H1 (cell line): ENCODE results near the gene GPSM1. TPM values are rescaled to one million over a fixed set of nuclear protein-coding genes. Genes with fewer than 3 reads are reported as not detected.

Source experiments
- CTCF ChIA-PET: fragments of 300-600 bp; sonication (Branson Sonifier 250); formaldehyde crosslinking; loops from one replicate; lab custom pipeline; 2021; ENCODE audit not compliant: partially characterized antibody; lab: Charles Lee
- POLR2A ChIA-PET: fragments of 300-600 bp; sonication (Branson Sonifier 250); formaldehyde crosslinking; loops from one replicate; lab custom pipeline; 2021; ENCODE audit warnings: inconsistent platforms; ENCODE audit not compliant: partially characterized antibody; lab: Charles Lee
- DNase-seq, 2 experiments: peaks; one replicate each; pipeline versions ENCODE4 v3.0.0 to v3.0.0-alpha.2; 2010 to 2022; ENCODE audit warnings: low spot score in 2 of 2, low read depth in 1 of 2, mixed read lengths in 1 of 2
- FAIRE-seq: peaks from 2 replicates; lab custom pipeline; 2011; peaks lifted over from hg19 to GRCh38; lab: Jason Lieb, UNC
- H2AFZ ChIP-seq: 2 replicates; pipeline ENCODE4 v1.8.1; 2012; ENCODE audit warnings: low read length, inconsistent platforms
- H2AK5ac ChIP-seq: 2 replicates; pipeline ENCODE4 v1.6.1; 2013; ENCODE audit warnings: low read depth, low read length
- H2BK120ac ChIP-seq: replicated peaks from 2 replicates; pipeline ENCODE3; 2013; ENCODE audit warnings: low read depth, low read length, inconsistent platforms
- H2BK12ac ChIP-seq: 2 replicates; pipeline ENCODE4 v1.6.1; 2013; ENCODE audit warnings: low read depth, low read length
- H2BK15ac ChIP-seq: 2 replicates; pipeline ENCODE4 v1.6.1; 2013; ENCODE audit warnings: low read length
- H2BK20ac ChIP-seq: 2 replicates; pipeline ENCODE4 v1.6.1; 2013; ENCODE audit warnings: low read length
- H2BK5ac ChIP-seq: 2 replicates; pipeline ENCODE4 v1.6.1; 2013; ENCODE audit warnings: low read depth, low read length
- H3K14ac ChIP-seq: 2 replicates; pipeline ENCODE4 v1.6.1; 2013; ENCODE audit warnings: inconsistent platforms; ENCODE audit not compliant: insufficient read length
- H3K18ac ChIP-seq: 2 replicates; pipeline ENCODE4 v1.6.1; 2013; ENCODE audit warnings: low read length; ENCODE audit errors: extremely low read depth
- H3K23ac ChIP-seq: 2 replicates; pipeline ENCODE4 v1.6.1; 2013; ENCODE audit warnings: inconsistent platforms; ENCODE audit not compliant: insufficient read length
- H3K23me2 ChIP-seq: 2 replicates; pipeline ENCODE4 v1.6.1; 2013; ENCODE audit warnings: low read depth, low read length
- H3K27ac ChIP-seq: 2 replicates; pipeline ENCODE4 v1.6.1; 2011; ENCODE audit warnings: low read depth, low read length, inconsistent platforms
- H3K27me3 ChIP-seq, 4 experiments: replicated peaks in 1 of 4; 1 replicate in 1 of 4; 2 replicates in 3 of 4; pipeline versions ENCODE4 v1.6.1 to v1.8.1; 2011 to 2013; ENCODE audit warnings: low read length in 3 of 4, mild to moderate bottlenecking in 3 of 4, inconsistent platforms in 2 of 4, mixed read lengths in 2 of 4, moderate library complexity in 1 of 4; ENCODE audit not compliant: control insufficient read depth in 3 of 4, insufficient read depth in 3 of 4; ENCODE audit errors: extremely low read depth in 1 of 4
- H3K36me3 ChIP-seq, 4 experiments: 2 replicates each; pipeline versions ENCODE4 v1.6.1 to v1.8.1; 2011 to 2013; ENCODE audit warnings: mild to moderate bottlenecking in 4 of 4, low read length in 3 of 4, moderate library complexity in 2 of 4, control low read depth in 1 of 4, inconsistent platforms in 1 of 4; ENCODE audit not compliant: insufficient read depth in 4 of 4, control insufficient read depth in 2 of 4
- H3K4ac ChIP-seq: replicated peaks from 2 replicates; pipeline ENCODE3; 2013; ENCODE audit warnings: low read length, low read depth, mixed read lengths, inconsistent platforms; ENCODE audit not compliant: insufficient read length
- H3K4me1 ChIP-seq, 4 experiments: replicated peaks in 1 of 4; 1 replicate in 1 of 4; 2 replicates in 3 of 4; pipeline versions ENCODE4 v1.6.1 to v1.8.1; 2011 to 2013; ENCODE audit warnings: low read length in 3 of 4, inconsistent platforms in 2 of 4, mixed read lengths in 1 of 4; ENCODE audit not compliant: insufficient read depth in 4 of 4, control insufficient read depth in 3 of 4
- H3K4me2 ChIP-seq, 2 experiments: 2 replicates each; pipeline versions ENCODE4 v1.6.1 to v1.8.1; 2011 to 2013; ENCODE audit warnings: low read depth in 2 of 2, low read length in 2 of 2, control low read depth in 1 of 2, inconsistent platforms in 1 of 2, mild to moderate bottlenecking in 1 of 2; ENCODE audit not compliant: insufficient read depth in 1 of 2
- H3K4me3 ChIP-seq, 4 experiments: fragments of 200-600, 300-600 bp in 1 of 4; sonication (generic), shearing (Covaris generic), sonication (Bioruptor Twin) in 1 of 4; 2 replicates each; pipeline versions ENCODE4 v1.5.1 to v1.8.1; 2011 to 2016; ENCODE audit warnings: low read length in 4 of 4, low read depth in 3 of 4, control low read depth in 2 of 4, inconsistent platforms in 2 of 4, mild to moderate bottlenecking in 2 of 4, mixed read lengths in 1 of 4, moderate library complexity in 1 of 4; ENCODE audit not compliant: insufficient read depth in 2 of 4; ENCODE audit errors: extremely low read depth in 1 of 4
- H3K56ac ChIP-seq: replicated peaks from 2 replicates; pipeline ENCODE3; 2013; ENCODE audit warnings: low read depth, mild to moderate bottlenecking, mixed read lengths, low read length, inconsistent platforms; ENCODE audit not compliant: insufficient read length
- H3K79me1 ChIP-seq: 2 replicates; pipeline ENCODE4 v1.6.1; 2013; ENCODE audit warnings: low read depth, low read length, control low read depth
- H3K79me2 ChIP-seq, 2 experiments: 2 replicates each; pipeline versions ENCODE4 v1.6.1 to v1.8.1; 2012 to 2013; ENCODE audit warnings: low read length in 2 of 2, mild to moderate bottlenecking in 2 of 2, inconsistent platforms in 1 of 2; ENCODE audit not compliant: insufficient read depth in 2 of 2, control insufficient read depth in 1 of 2
- H3K9ac ChIP-seq, 4 experiments: replicated peaks in 1 of 4; 1 replicate in 1 of 4; 2 replicates in 3 of 4; pipeline versions ENCODE4 v1.6.1 to v1.8.1; 2011 to 2013; ENCODE audit warnings: low read depth in 3 of 4, low read length in 3 of 4, control low read depth in 2 of 4, mild to moderate bottlenecking in 2 of 4, moderate library complexity in 2 of 4, inconsistent platforms in 1 of 4; ENCODE audit errors: extremely low read depth in 1 of 4
- H3K9me3 ChIP-seq, 2 experiments: 2 replicates each; pipeline versions ENCODE4 v1.6.1 to v1.8.1; 2012 to 2013; ENCODE audit warnings: mild to moderate bottlenecking in 2 of 2, moderate library complexity in 2 of 2, control low read depth in 1 of 2, inconsistent platforms in 1 of 2, low read depth in 1 of 2, low read length in 1 of 2, mixed read lengths in 1 of 2; ENCODE audit not compliant: insufficient read depth in 2 of 2
- H4K20me1 ChIP-seq, 2 experiments: replicated peaks in 1 of 2; 2 replicates each; pipeline versions ENCODE3 to v1.8.1; 2011 to 2013; ENCODE audit warnings: inconsistent platforms in 2 of 2, low read length in 2 of 2, mild to moderate bottlenecking in 1 of 2; ENCODE audit not compliant: insufficient read depth in 2 of 2, control insufficient read depth in 1 of 2
- H4K5ac ChIP-seq: 2 replicates; pipeline ENCODE4 v1.6.1; 2013; ENCODE audit warnings: low read length, low read depth, mixed read lengths, inconsistent platforms; ENCODE audit not compliant: insufficient read length
- H4K8ac ChIP-seq: 2 replicates; pipeline ENCODE4 v1.8.0; 2013; ENCODE audit warnings: mild to moderate bottlenecking, moderate library complexity, low read length, inconsistent platforms; ENCODE audit not compliant: insufficient read depth; ENCODE audit errors: extremely low read depth
- H4K91ac ChIP-seq: replicated peaks from 2 replicates; pipeline ENCODE3; 2013; ENCODE audit warnings: low read length, mixed read lengths, inconsistent platforms; ENCODE audit not compliant: insufficient read length
- EGR1 ChIP-seq: IDR thresholded peaks from 2 replicates; pipeline ENCODE4 v1.6.1; 2011; ENCODE audit warnings: low read depth, low read length, borderline replicate concordance
- SP4 ChIP-seq: IDR thresholded peaks from 2 replicates; pipeline ENCODE4 v1.6.1; 2012; ENCODE audit warnings: low read length, inconsistent platforms
- WGBS, 2 experiments: shearing (Covaris generic) in 1 of 2; methylation state at CpG; one replicate each; pipeline versions ENCODE4 v1.1.6 to v1.1.7; 2013 to 2015; ENCODE audit warnings: low lambda C conversion rate in 2 of 2, mixed read lengths in 2 of 2, inconsistent platforms in 1 of 2, low coverage in 1 of 2, missing lambda C conversion rate in 1 of 2; ENCODE audit not compliant: insufficient replicate concordance in 2 of 2, insufficient coverage in 1 of 2, insufficient read length in 1 of 2; ENCODE audit errors: extremely low coverage in 1 of 2, missing lambda C conversion rate in 1 of 2; 5-methylcytosine and 5-hydroxymethylcytosine counted together
- polyA plus RNA-seq, 7 experiments: library from polyadenylated mRNA; depleted of rRNA in 3 of 7; stranded (reverse) in 5 of 7; unstranded in 2 of 7; fragments of >200 nt in 5 of 7; fragments of 200-250 nt in 2 of 7; gene quantifications; 1 replicate in 5 of 7; 2 replicates in 1 of 7; 4 replicates in 1 of 7; pipeline versions ENCODE4 v1.2.1 to v1.2.3, GENCODE V29; 2011 to 2013; ENCODE audit warnings: missing spikeins in 2 of 7, mixed read lengths in 2 of 7
- total RNA-seq: library from RNA; stranded (reverse); fragmentation: NEBNext Ultra II Directional; extraction: Animal tissue kit (Norgen Biotek cat#: 25700); gene quantifications from 2 replicates; pipeline ENCODE4 v1.2.1, GENCODE V29; 2021

Gene GPSM1
- total and polyA plus RNA-seq, 2 of the 8 experiments (the other 6 are each of a cell fraction or from before 2014, with no cell fraction given) = 12.8 to 18.0 TPM

DNA sequence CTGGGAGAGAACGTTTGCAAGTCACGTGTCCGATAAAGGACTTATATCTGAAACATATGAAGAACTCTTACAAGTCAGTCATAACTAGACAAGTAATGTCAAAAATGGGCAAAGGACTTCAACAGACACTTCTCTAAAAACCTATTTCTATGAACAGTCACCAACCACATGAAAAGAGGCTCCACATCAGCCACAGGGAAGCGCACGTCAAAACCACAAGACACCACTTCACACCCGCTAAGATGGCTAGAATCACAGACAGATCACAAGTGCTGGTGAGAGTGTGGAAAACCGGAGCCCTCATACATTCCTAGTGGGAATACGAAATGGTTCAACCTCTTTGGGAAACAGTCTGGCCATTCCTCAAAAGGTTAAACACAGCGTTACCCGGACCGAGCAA lies 57.7 kb downstream of the GPSM1 start:
- Histone ChIP-seq H3K9ac (no peak overlapping the region), H3K23ac (no peak overlapping the region), H2BK12ac (no peak overlapping the region), H3K9me3 (no peaks in the 10 kb centered on the region), H4K5ac (no peak overlapping the region), H2AK5ac (no peak overlapping the region), H3K4ac (no peak overlapping the region), H3K23me2 (no peaks in the 10 kb centered on the region), H3K79me2 (no peaks in the 10 kb centered on the region), H2BK5ac (no peak overlapping the region), H3K4me3 (no peak overlapping the region), H2BK120ac (no peak overlapping the region), H4K8ac (no peak overlapping the region), H4K20me1 (peaks cover 4 to 18% of the 10 kb centered on the region in 2 experiments), H3K18ac (no peak overlapping the region), H3K14ac (no peak overlapping the region), H3K79me1 (no peaks in the 10 kb centered on the region; the same call in 1 of the 2 replicates), H2BK20ac (no peak overlapping the region), H3K27me3 (no peaks in the 10 kb centered on the region), H3K56ac (no peak overlapping the region), H3K4me2 (no peak overlapping the region), H3K36me3 (peaks cover 17 to 72% (median 56%) of the 10 kb centered on the region in 4 experiments), H3K4me1 (no peaks in the 10 kb centered on the region), H2BK15ac (no peak overlapping the region), H3K27ac (no peak overlapping the region), H4K91ac (no peak overlapping the region), H2AFZ (no peak overlapping the region)
- DNase-seq = no peak
- 95% methylated on average over 11 of the region's 11 CpGs; no CpG with 5 or more reads in 1 of the 2 experiments for WGBS, 2 experiments
- no peak for TF ChIP-seq EGR1
- no peak for TF ChIP-seq SP4
- FAIRE-seq = no peak
- ChIA-PET POLR2A (interaction anchor here (1.1 to 14.0 kb wide), 5 partner anchors 12 to 43 kb away, joined by 3 to 139 read pairs (median 5); partner anchors contain the start of genes CARD9 and SNAPC4), CTCF (interaction anchor here (0.6 to 4.7 kb wide), 7 partner anchors 11 to 890 kb away, joined by 3 to 26 read pairs (median 4); partner anchors contain the start of gene SNAPC4)
